Measurements from ENCODE around the gene MRPL1.

DNA sequence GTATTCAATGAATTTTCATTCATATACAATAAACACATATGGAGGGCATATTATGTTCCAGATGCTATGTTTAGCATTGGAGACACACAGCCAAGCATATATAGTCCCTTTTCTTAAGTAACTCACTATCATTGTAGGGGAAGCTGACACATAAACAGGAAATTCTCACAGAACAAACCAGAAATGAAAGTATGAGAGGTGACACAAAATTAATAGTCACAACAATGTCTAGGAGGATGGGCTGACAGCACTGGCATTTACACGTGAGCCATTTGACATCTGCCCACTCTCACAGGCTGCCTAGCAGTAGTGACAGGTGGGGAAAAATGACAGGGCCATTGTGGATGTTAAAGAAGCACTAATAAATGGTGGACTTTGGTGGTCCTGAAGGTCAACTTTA, 40.9 kb upstream of the MRPL1 start:
- TF ChIP-seq, protein P1, sequence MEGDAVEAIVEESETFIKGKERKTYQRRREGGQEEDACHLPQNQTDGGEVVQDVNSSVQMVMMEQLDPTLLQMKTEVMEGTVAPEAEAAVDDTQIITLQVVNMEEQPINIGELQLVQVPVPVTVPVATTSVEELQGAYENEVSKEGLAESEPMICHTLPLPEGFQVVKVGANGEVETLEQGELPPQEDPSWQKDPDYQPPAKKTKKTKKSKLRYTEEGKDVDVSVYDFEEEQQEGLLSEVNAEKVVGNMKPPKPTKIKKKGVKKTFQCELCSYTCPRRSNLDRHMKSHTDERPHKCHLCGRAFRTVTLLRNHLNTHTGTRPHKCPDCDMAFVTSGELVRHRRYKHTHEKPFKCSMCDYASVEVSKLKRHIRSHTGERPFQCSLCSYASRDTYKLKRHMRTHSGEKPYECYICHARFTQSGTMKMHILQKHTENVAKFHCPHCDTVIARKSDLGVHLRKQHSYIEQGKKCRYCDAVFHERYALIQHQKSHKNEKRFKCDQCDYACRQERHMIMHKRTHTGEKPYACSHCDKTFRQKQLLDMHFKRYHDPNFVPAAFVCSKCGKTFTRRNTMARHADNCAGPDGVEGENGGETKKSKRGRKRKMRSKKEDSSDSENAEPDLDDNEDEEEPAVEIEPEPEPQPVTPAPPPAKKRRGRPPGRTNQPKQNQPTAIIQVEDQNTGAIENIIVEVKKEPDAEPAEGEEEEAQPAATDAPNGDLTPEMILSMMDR (IDR thresholded peaks at IDR 0.05; ENCODE audit: low read depth, low read length) = no peak
- TF ChIP-seq POLR2A (IDR thresholded peaks at IDR 0.05; ENCODE audit: extremely low read depth, insufficient read length) = no peak
- TF ChIP-seq, protein P2, sequence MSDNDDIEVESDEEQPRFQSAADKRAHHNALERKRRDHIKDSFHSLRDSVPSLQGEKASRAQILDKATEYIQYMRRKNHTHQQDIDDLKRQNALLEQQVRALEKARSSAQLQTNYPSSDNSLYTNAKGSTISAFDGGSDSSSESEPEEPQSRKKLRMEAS (IDR thresholded peaks at IDR 0.05; ENCODE audit: low read depth, low read length) = no peak
- no peak for TF ChIP-seq MYC (IDR thresholded peaks at IDR 0.05; ENCODE audit: low read depth, low read length)

Data from NB4 (cell line).